MM.1S (cell line): ENCODE results near the gene KCNJ6.
"Not testable (repeated sequence)": the region's sequence is repeated elsewhere in the genome, so short reads cannot be mapped to it uniquely, and the experiment has no call there.

Experiments used
- DNase-seq: peaks from one replicate; pipeline ENCODE4 v3.0.0-alpha.2; 2015
- H2AFZ ChIP-seq: fragments of 300-600 bp; sonication (generic); 2 replicates; pipeline ENCODE4 v1.6.0; 2016; ENCODE audit warnings: antibody characterized with exemption, low read length
- H3F3A ChIP-seq: fragments of 300-600 bp; sonication (generic); 2 replicates; pipeline ENCODE4 v1.6.1; 2016; ENCODE audit warnings: mild to moderate bottlenecking, antibody characterized with exemption, low read length, moderate library complexity, mixed read lengths; ENCODE audit not compliant: insufficient read depth
- H3K27ac ChIP-seq: fragments of 300-600 bp; sonication (generic); 2 replicates; pipeline ENCODE4 v1.5.1; 2016; ENCODE audit warnings: mild to moderate bottlenecking, low read length
- H3K27me3 ChIP-seq: fragments of 300-600 bp; sonication (generic); replicated peaks from 2 replicates; pipeline ENCODE4 v1.6.0; 2016; ENCODE audit warnings: low read length; ENCODE audit not compliant: insufficient read depth
- H3K36me3 ChIP-seq: fragments of 300-600 bp; sonication (generic); replicated peaks from 2 replicates; pipeline ENCODE4 v1.6.1; 2016; ENCODE audit warnings: mild to moderate bottlenecking, low read length, mixed read lengths; ENCODE audit not compliant: insufficient read depth
- H3K4me1 ChIP-seq: fragments of 300-600 bp; sonication (generic); 2 replicates; pipeline ENCODE4 v1.6.1; 2016; ENCODE audit warnings: low read length, mixed read lengths
- H3K4me2 ChIP-seq: fragments of 300-600 bp; sonication (generic); 2 replicates; pipeline ENCODE4 v1.6.0; 2016; ENCODE audit warnings: low read depth, low read length
- H3K4me3 ChIP-seq: fragments of 300-600 bp; sonication (generic); 2 replicates; pipeline ENCODE4 v1.5.1; 2016; ENCODE audit warnings: low read length, mixed read lengths
- H3K79me2 ChIP-seq: fragments of 300-600 bp; sonication (generic); 2 replicates; pipeline ENCODE4 v1.6.1; 2016; ENCODE audit warnings: mixed run types, low read length, mixed read lengths
- H3K9ac ChIP-seq: fragments of 300-600 bp; sonication (generic); 2 replicates; pipeline ENCODE4 v1.6.1; 2016; ENCODE audit warnings: low read length, mixed read lengths
- H3K9me2 ChIP-seq: fragments of 300-600 bp; sonication (generic); replicated peaks from 2 replicates; pipeline ENCODE4 v1.6.1; 2016; ENCODE audit warnings: mild to moderate bottlenecking, low read length, mixed read lengths; ENCODE audit not compliant: insufficient read depth
- H3K9me3 ChIP-seq: fragments of 300-600 bp; sonication (generic); replicated peaks from 2 replicates; pipeline ENCODE4 v1.6.1; 2016; ENCODE audit warnings: mild to moderate bottlenecking, low read length, mixed read lengths; ENCODE audit not compliant: insufficient read depth
- H4K20me1 ChIP-seq: fragments of 300-600 bp; sonication (generic); 2 replicates; pipeline ENCODE4 v1.6.1; 2016; ENCODE audit warnings: mild to moderate bottlenecking, low read length, moderate library complexity, mixed read lengths; ENCODE audit not compliant: insufficient read depth
- EZH2 ChIP-seq: fragments of 300-600 bp; sonication (generic); optimal IDR thresholded peaks from 2 replicates; pipeline ENCODE3; 2017; ENCODE audit warnings: low read depth, mild to moderate bottlenecking, antibody characterized with exemption, low read length, mixed read lengths
- EZH2phosphoT487 ChIP-seq: fragments of 300-600 bp; sonication (generic); IDR thresholded peaks from 2 replicates; pipeline ENCODE4 v1.6.1; 2018; ENCODE audit warnings: antibody characterized with exemption, low read length
- TF ChIP-seq, protein P1 (sequence below): fragments of 300-600 bp; sonication (generic); IDR thresholded peaks from 2 replicates; pipeline ENCODE4 v1.5.1; 2016; ENCODE audit warnings: antibody characterized with exemption, low read length, mixed read lengths

Gene KCNJ6

GRCh38 chr21:37665230-37666024 is 250.8 kb downstream of the KCNJ6 start:
- H3K79me2 ChIP-seq: no peaks in the 10 kb centered on the region
- no peak overlapping the region for H3K4me2 ChIP-seq
- H3K36me3 ChIP-seq: no peaks in the 10 kb centered on the region
- TF ChIP-seq EZH2: no peak
- no peak for TF ChIP-seq EZH2phosphoT487
- TF ChIP-seq, protein P1, sequence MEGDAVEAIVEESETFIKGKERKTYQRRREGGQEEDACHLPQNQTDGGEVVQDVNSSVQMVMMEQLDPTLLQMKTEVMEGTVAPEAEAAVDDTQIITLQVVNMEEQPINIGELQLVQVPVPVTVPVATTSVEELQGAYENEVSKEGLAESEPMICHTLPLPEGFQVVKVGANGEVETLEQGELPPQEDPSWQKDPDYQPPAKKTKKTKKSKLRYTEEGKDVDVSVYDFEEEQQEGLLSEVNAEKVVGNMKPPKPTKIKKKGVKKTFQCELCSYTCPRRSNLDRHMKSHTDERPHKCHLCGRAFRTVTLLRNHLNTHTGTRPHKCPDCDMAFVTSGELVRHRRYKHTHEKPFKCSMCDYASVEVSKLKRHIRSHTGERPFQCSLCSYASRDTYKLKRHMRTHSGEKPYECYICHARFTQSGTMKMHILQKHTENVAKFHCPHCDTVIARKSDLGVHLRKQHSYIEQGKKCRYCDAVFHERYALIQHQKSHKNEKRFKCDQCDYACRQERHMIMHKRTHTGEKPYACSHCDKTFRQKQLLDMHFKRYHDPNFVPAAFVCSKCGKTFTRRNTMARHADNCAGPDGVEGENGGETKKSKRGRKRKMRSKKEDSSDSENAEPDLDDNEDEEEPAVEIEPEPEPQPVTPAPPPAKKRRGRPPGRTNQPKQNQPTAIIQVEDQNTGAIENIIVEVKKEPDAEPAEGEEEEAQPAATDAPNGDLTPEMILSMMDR: no peak
- no peaks in the 10 kb centered on the region for H3F3A ChIP-seq
- no peak overlapping the region for H3K9ac ChIP-seq
- no peaks in the 10 kb centered on the region for H3K9me2 ChIP-seq
- H3K27ac ChIP-seq: no peak overlapping the region
- H2AFZ ChIP-seq: no peak overlapping the region
- H3K27me3 ChIP-seq: no peaks in the 10 kb centered on the region
- no peak for DNase-seq
- H3K4me1 ChIP-seq: no peaks in the 10 kb centered on the region
- no peaks in the 10 kb centered on the region for H4K20me1 ChIP-seq
- no peak overlapping the region for H3K4me3 ChIP-seq
- no peaks in the 10 kb centered on the region for H3K9me3 ChIP-seq

GRCh38 chr21:37662227-37662626 is 254.0 kb downstream of the KCNJ6 start:
- not testable (repeated sequence) for H3K4me3 ChIP-seq, H3K27ac ChIP-seq, H3K79me2 ChIP-seq, H3K4me2 ChIP-seq, DNase-seq, H3K9ac ChIP-seq, H3K9me3 ChIP-seq, H3K27me3 ChIP-seq, H4K20me1 ChIP-seq, H3K4me1 ChIP-seq, H3F3A ChIP-seq, H2AFZ ChIP-seq, H3K9me2 ChIP-seq, H3K36me3 ChIP-seq

DNA sequence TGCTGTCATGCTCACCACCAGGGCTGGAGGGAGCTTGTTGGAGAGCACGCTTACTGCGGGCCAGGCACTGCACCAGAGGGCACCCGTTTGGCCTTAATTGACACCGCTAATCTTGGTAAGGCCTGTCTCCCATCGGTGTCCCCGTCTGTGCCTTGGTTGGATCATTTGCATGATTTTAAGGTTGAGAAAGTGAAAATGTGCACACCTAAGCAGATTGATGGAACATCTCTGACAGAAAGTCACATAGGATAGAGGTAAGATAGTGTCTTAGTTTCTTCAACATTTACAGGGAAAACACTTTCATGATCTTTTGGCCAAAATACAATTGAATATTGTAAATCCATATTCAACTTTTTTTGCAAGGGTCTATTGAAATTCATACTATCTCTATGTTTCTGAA is 255.5 kb downstream of the KCNJ6 start:
- Histone ChIP-seq H3K36me3 (no peaks in the 10 kb centered on the region), H3K9me2 (no peaks in the 10 kb centered on the region), H3K79me2 (no peaks in the 10 kb centered on the region), H3K4me2 (no peak overlapping the region), H2AFZ (no peak overlapping the region), H3K4me3 (no peak overlapping the region), H3K9ac (no peak overlapping the region), H3K9me3 (no peaks in the 10 kb centered on the region), H3K27me3 (no peaks in the 10 kb centered on the region), H3F3A (no peaks in the 10 kb centered on the region), H3K4me1 (no peaks in the 10 kb centered on the region), H3K27ac (no peak overlapping the region), H4K20me1 (no peaks in the 10 kb centered on the region)
- DNase-seq: no peak
- no peak for TF ChIP-seq EZH2
- no peak for TF ChIP-seq EZH2phosphoT487
- TF ChIP-seq, protein P1: no peak

DNA sequence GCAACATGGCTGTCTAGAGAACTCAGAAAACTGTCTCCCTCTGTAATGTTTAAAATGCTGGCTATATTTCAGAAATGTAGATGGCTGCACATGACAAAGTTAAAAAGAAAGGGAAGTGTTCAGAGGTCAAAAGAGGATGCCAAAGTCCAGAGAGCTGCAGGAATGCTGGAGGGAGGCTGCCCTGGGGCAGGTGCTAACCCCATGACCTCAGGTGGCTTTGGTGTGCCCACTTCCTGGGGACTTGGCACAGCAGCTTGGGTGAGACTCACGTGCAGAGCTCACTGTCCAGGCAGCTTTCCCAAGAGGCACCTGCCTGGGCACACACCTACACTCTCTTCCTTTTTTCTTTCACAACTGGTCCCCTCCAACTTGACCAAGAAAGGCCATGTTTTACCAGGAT is 256.4 kb downstream of the KCNJ6 start:
- no peak overlapping the region for H3K4me3 ChIP-seq
- H3K79me2 ChIP-seq: no peaks in the 10 kb centered on the region
- H3K27me3 ChIP-seq: no peaks in the 10 kb centered on the region
- H3K9me3 ChIP-seq: no peaks in the 10 kb centered on the region
- H3K9ac ChIP-seq: no peak overlapping the region
- no peak for DNase-seq
- no peaks in the 10 kb centered on the region for H3K36me3 ChIP-seq
- H3K4me2 ChIP-seq: no peak overlapping the region
- H2AFZ ChIP-seq: no peak overlapping the region
- H4K20me1 ChIP-seq: no peaks in the 10 kb centered on the region
- no peak overlapping the region for H3K27ac ChIP-seq
- no peaks in the 10 kb centered on the region for H3K9me2 ChIP-seq
- TF ChIP-seq EZH2 (no peak), EZH2phosphoT487 (no peak)
- TF ChIP-seq, protein P1: no peak
- H3K4me1 ChIP-seq: no peaks in the 10 kb centered on the region
- H3F3A ChIP-seq: no peaks in the 10 kb centered on the region
